PC-3 (cell line): ENCODE data around the gene KIF20B. TPM values are rescaled to one million over a fixed set of nuclear protein-coding genes. Genes with fewer than 3 reads are reported as not detected.

Source experiments
- ATAC-seq: fragments of 200-7000 bp; cut with Tn5 transposase; 2 replicates; pipeline ENCODE4 v1.9.1; 2020; ENCODE audit warnings: mild to moderate bottlenecking, moderate library complexity
- BruUV-seq: library from RNA; stranded (reverse); fragments of 400-500 nt; replicated peaks from 2 replicates; lab custom pipeline; 2021; lab: Mats Ljungman, UMichigan
- CTCF ChIA-PET: fragments of 300-600 bp; sonication (Branson Sonifier 250); formaldehyde crosslinking; loops from one replicate; lab custom pipeline; 2022; ENCODE audit warnings: antibody characterized with exemption; lab: Charles Lee
- POLR2A ChIA-PET: fragments of 300-600 bp; sonication (Branson Sonifier 250); formaldehyde crosslinking; loops from one replicate; lab custom pipeline; 2022; ENCODE audit warnings: antibody characterized with exemption; ENCODE audit not compliant: unreplicated experiment; lab: Charles Lee
- DNase-seq: peaks from one replicate; pipeline ENCODE4 v3.0.0-alpha.2; 2015
- H2AFZ ChIP-seq: fragments of 300-600 bp; sonication (generic); 2 replicates; pipeline ENCODE4 v1.6.0; 2016; ENCODE audit warnings: antibody characterized with exemption, low read length
- H3F3A ChIP-seq: fragments of 300-600 bp; sonication (generic); one replicate; pipeline ENCODE4 v1.6.0; 2017; ENCODE audit warnings: antibody characterized with exemption, low read length, control low read depth, mild to moderate bottlenecking; ENCODE audit not compliant: unreplicated experiment
- H3K27ac ChIP-seq: fragments of 300-600 bp; sonication (generic); 2 replicates; pipeline ENCODE4 v1.5.1; 2016; ENCODE audit warnings: mild to moderate bottlenecking, low read length
- H3K27me3 ChIP-seq: fragments of 300-600 bp; sonication (generic); 2 replicates; pipeline ENCODE4 v1.6.1; 2016; ENCODE audit warnings: low read length, mixed read lengths
- H3K36me3 ChIP-seq: fragments of 300-600 bp; sonication (generic); 2 replicates; pipeline ENCODE4 v1.6.1; 2016; ENCODE audit warnings: low read depth, mixed run types, low read length, mixed read lengths
- H3K4me1 ChIP-seq: fragments of 300-600 bp; sonication (generic); 2 replicates; pipeline ENCODE4 v1.5.1; 2016; ENCODE audit warnings: low read length; ENCODE audit not compliant: insufficient read depth
- H3K4me2 ChIP-seq: fragments of 300-600 bp; sonication (generic); 2 replicates; pipeline ENCODE4 v1.6.0; 2016; ENCODE audit warnings: low read length
- H3K4me3 ChIP-seq: fragments of 300-600 bp; sonication (generic); 2 replicates; pipeline ENCODE4 v1.5.1; 2016; ENCODE audit warnings: mild to moderate bottlenecking, low read length, mixed read lengths
- H3K79me2 ChIP-seq: fragments of 300-600 bp; sonication (generic); 2 replicates; pipeline ENCODE4 v1.6.1; 2017; ENCODE audit warnings: low read length, mixed read lengths
- H3K9ac ChIP-seq: fragments of 300-600 bp; sonication (generic); 2 replicates; pipeline ENCODE4 v1.6.0; 2016; ENCODE audit warnings: mild to moderate bottlenecking, low read length
- H3K9me2 ChIP-seq: fragments of 300-600 bp; sonication (generic); replicated peaks from 2 replicates; pipeline ENCODE4 v1.6.1; 2016; ENCODE audit warnings: mixed run types, low read length, mixed read lengths
- H3K9me3 ChIP-seq: fragments of 300-600 bp; sonication (generic); 2 replicates; pipeline ENCODE4 v1.6.1; 2016; ENCODE audit warnings: low read length, mixed read lengths
- H4K20me1 ChIP-seq: fragments of 300-600 bp; sonication (generic); 2 replicates; pipeline ENCODE4 v1.6.1; 2016; ENCODE audit warnings: low read length, mixed read lengths
- CTCF ChIP-seq: fragments of 300-600 bp; sonication (generic); conservative IDR thresholded peaks from 2 replicates; pipeline ENCODE4 v1.5.1; 2017; ENCODE audit warnings: antibody characterized with exemption, low read depth, mild to moderate bottlenecking, low read length
- EZH2 ChIP-seq: fragments of 300-600 bp; sonication (generic); IDR thresholded peaks from one replicate; pipeline ENCODE4 v1.6.1; 2017; ENCODE audit warnings: antibody characterized with exemption, mild to moderate bottlenecking, low read length; ENCODE audit not compliant: unreplicated experiment
- EZH2phosphoT487 ChIP-seq: fragments of 300-600 bp; sonication (generic); IDR thresholded peaks from 2 replicates; pipeline ENCODE4 v1.6.1; 2018; ENCODE audit warnings: mild to moderate bottlenecking, antibody characterized with exemption, low read length, borderline replicate concordance
- intact Hi-C: fragments of 100-400 bp; cut with micrococcal nuclease; formaldehyde crosslinking; loops from 2 replicates; pipeline ENCODE4 v1.9.0; 2023
- total RNA-seq: library from RNA; depleted of rRNA; stranded (reverse); fragments of >200 nt; gene quantifications from 2 replicates; pipeline ENCODE4 v1.2.3, GENCODE V29; 2014

Gene KIF20B
- total RNA-seq, 1 experiment from 2014 or later, result 12.6 TPM

- no peak for DNase-seq
- Histone ChIP-seq H2AFZ (no peak overlapping the region), H3K4me2 (no peak overlapping the region), H3F3A (no peaks in the 10 kb centered on the region), H3K9ac (no peak overlapping the region), H3K36me3 (0 out of 2 replicates have a peak, but pooled peaks cover 5% of the 10 kb centered on the region), H4K20me1 (no peaks in the 10 kb centered on the region), H3K9me3 (no peaks in the 10 kb centered on the region), H3K79me2 (no peaks in the 10 kb centered on the region), H3K27ac (no peak overlapping the region), H3K9me2 (no peaks in the 10 kb centered on the region), H3K4me3 (no peak overlapping the region), H3K4me1 (no peaks in the 10 kb centered on the region), H3K27me3 (no peaks in the 10 kb centered on the region)
- CTCF ChIA-PET, result no interaction called here
- POLR2A ChIA-PET, result no interaction called here
- no peak for TF ChIP-seq CTCF
- no peak for TF ChIP-seq EZH2phosphoT487
- TF ChIP-seq EZH2, result no peak
- no peak for ATAC-seq
- no TSS peak for BruUV-seq
- intact Hi-C loops, result no loop called here
Measured at GRCh38 chr10:89783406-89783805, 82.0 kb downstream of the KIF20B start.

- CTCF ChIA-PET, result no interaction called here
- Histone ChIP-seq H4K20me1 (no peaks in the 10 kb centered on the region), H2AFZ (no peak overlapping the region), H3K9me3 (no peaks in the 10 kb centered on the region), H3K27ac (no peak overlapping the region), H3K9me2 (no peaks in the 10 kb centered on the region), H3K4me2 (no peak overlapping the region), H3K79me2 (no peaks in the 10 kb centered on the region), H3K27me3 (no peaks in the 10 kb centered on the region), H3K36me3 (0 out of 2 replicates have a peak, but pooled peaks cover 5% of the 10 kb centered on the region), H3K4me1 (no peaks in the 10 kb centered on the region), H3K9ac (no peak overlapping the region), H3K4me3 (no peak overlapping the region), H3F3A (no peaks in the 10 kb centered on the region)
- intact Hi-C loops, result no loop called here
- POLR2A ChIA-PET, result no interaction called here
- ATAC-seq (no peak), DNase-seq (peak; percentile 14)
- no peak for TF ChIP-seq CTCF
- TF ChIP-seq EZH2phosphoT487, result no peak
- no peak for TF ChIP-seq EZH2
- no TSS peak for BruUV-seq
Measured at GRCh38 chr10:89785095-89785494, 83.7 kb downstream of the KIF20B start.

GRCh38 chr10:89789188-89789877 is 87.9 kb downstream of the KIF20B start:
- H3K79me2 ChIP-seq, result no peaks in the 10 kb centered on the region
- intact Hi-C loops, result no loop called here
- H3K9ac ChIP-seq, result no peak overlapping the region
- ChIA-PET POLR2A (no interaction called here), CTCF (no interaction called here)
- DNase-seq (no peak), ATAC-seq (no peak)
- H3K36me3 ChIP-seq, result no peaks in the 10 kb centered on the region
- BruUV-seq, result no TSS peak
- no peak overlapping the region for H2AFZ ChIP-seq
- TF ChIP-seq CTCF, result no peak
- no peak overlapping the region for H3K4me3 ChIP-seq
- H3K27me3 ChIP-seq, result no peaks in the 10 kb centered on the region
- no peak overlapping the region for H3K27ac ChIP-seq
- H3K4me1 ChIP-seq, result peaks cover 5% of the 10 kb centered on the region
- no peak overlapping the region for H3K4me2 ChIP-seq
- H4K20me1 ChIP-seq, result no peaks in the 10 kb centered on the region
- H3F3A ChIP-seq, result no peaks in the 10 kb centered on the region
- H3K9me2 ChIP-seq, result no peaks in the 10 kb centered on the region
- no peaks in the 10 kb centered on the region for H3K9me3 ChIP-seq
